Measurements from ENCODE around the gene ZNF181.
"Not testable (repeated sequence)": the region's sequence is repeated elsewhere in the genome, so short reads cannot be mapped to it uniquely, and the experiment has no call there.

The ZNF181 gene

GRCh38 chr19:34733746-34734536, at the start of gene ZNF181:
Gene ZNF181, plus strand, starts transcription at chr19:34734243. Its CDS starts 795 bp downstream, at chr19:34735038.
- Histone ChIP-seq H3K9ac (ENCODE audit: low read length in 2 of 2) (peak within 1 kb of the TSS; percentile 77 to 93), H3K36me3 (ENCODE audit: control insufficient read depth in 2 of 2, insufficient read depth in 2 of 2, low read length in 2 of 2) (peaks cover 20 to 25% of the 10 kb centered on the region in 2 donors), H3K27me3 (ENCODE audit: control insufficient read depth in 1 of 2, insufficient read depth in 2 of 2, low read length in 2 of 2) (no peaks in the 10 kb centered on the region), H3K9me3 (ENCODE audit: control insufficient read depth in 2 of 2, low read length in 2 of 2) (peaks cover 0 to 10% of the 10 kb centered on the region in 2 donors), H3K4me3 (ENCODE audit: low read length in 2 of 2) (peak within 1 kb of the TSS; percentile 93 to 94), H3K4me1 (ENCODE audit: control insufficient read depth, insufficient read depth, low read length) (peaks cover 25% of the 10 kb centered on the region), H3K27ac (ENCODE audit: low read length) (peak within 1 kb of the TSS; percentile 95)

- not testable (repeated sequence) for H3K4me1 ChIP-seq (ENCODE audit: control insufficient read depth, insufficient read depth, low read length); H3K9ac ChIP-seq (ENCODE audit: low read length in 2 of 2); H3K27me3 ChIP-seq (ENCODE audit: control insufficient read depth in 1 of 2, insufficient read depth in 2 of 2, low read length in 2 of 2); H3K4me3 ChIP-seq (ENCODE audit: low read length in 2 of 2); H3K27ac ChIP-seq (ENCODE audit: low read length)
- peaks cover 14 to 41% of the 10 kb centered on the region in 2 donors for H3K9me3 ChIP-seq (ENCODE audit: control insufficient read depth in 2 of 2, low read length in 2 of 2)
- H3K36me3 ChIP-seq (ENCODE audit: control insufficient read depth in 2 of 2, insufficient read depth in 2 of 2, low read length in 2 of 2) = peaks cover 25 to 39% of the 10 kb centered on the region in 2 donors
Measured at GRCh38 chr19:34685266-34685665, 48.8 kb upstream of the ZNF181 start.

GRCh38 chr19:34686455-34686854, 47.6 kb upstream of the ZNF181 start:
- Histone ChIP-seq H3K27ac (ENCODE audit: low read length) (no peak overlapping the region), H3K4me1 (ENCODE audit: control insufficient read depth, insufficient read depth, low read length) (no peaks in the 10 kb centered on the region), H3K4me3 (ENCODE audit: low read length in 2 of 2) (no peak overlapping the region), H3K36me3 (ENCODE audit: control insufficient read depth in 2 of 2, insufficient read depth in 2 of 2, low read length in 2 of 2) (peaks cover 21 to 30% of the 10 kb centered on the region in 2 donors), H3K9me3 (ENCODE audit: control insufficient read depth in 2 of 2, low read length in 2 of 2) (peaks cover 20 to 38% of the 10 kb centered on the region in 2 donors), H3K9ac (ENCODE audit: low read length in 2 of 2) (no peak overlapping the region), H3K27me3 (ENCODE audit: control insufficient read depth in 1 of 2, insufficient read depth in 2 of 2, low read length in 2 of 2) (no peaks in the 10 kb centered on the region)

GRCh38 chr19:34687348-34687747, 46.7 kb upstream of the ZNF181 start:
- Histone ChIP-seq H3K36me3 (ENCODE audit: control insufficient read depth in 2 of 2, insufficient read depth in 2 of 2, low read length in 2 of 2) (peaks cover 15 to 22% of the 10 kb centered on the region in 2 donors), H3K4me3 (ENCODE audit: low read length in 2 of 2) (no peak overlapping the region), H3K9me3 (ENCODE audit: control insufficient read depth in 2 of 2, low read length in 2 of 2) (peaks cover 15 to 30% of the 10 kb centered on the region in 2 donors), H3K27ac (ENCODE audit: low read length) (no peak overlapping the region), H3K9ac (ENCODE audit: low read length in 2 of 2) (no peak overlapping the region), H3K4me1 (ENCODE audit: control insufficient read depth, insufficient read depth, low read length) (no peaks in the 10 kb centered on the region), H3K27me3 (ENCODE audit: control insufficient read depth in 1 of 2, insufficient read depth in 2 of 2, low read length in 2 of 2) (no peaks in the 10 kb centered on the region)

- Histone ChIP-seq H3K36me3 (ENCODE audit: control insufficient read depth in 2 of 2, insufficient read depth in 2 of 2, low read length in 2 of 2) (peaks cover 5 to 11% of the 10 kb centered on the region in 2 donors), H3K27me3 (ENCODE audit: control insufficient read depth in 1 of 2, insufficient read depth in 2 of 2, low read length in 2 of 2) (no peaks in the 10 kb centered on the region), H3K9ac (ENCODE audit: low read length in 2 of 2) (no peak overlapping the region), H3K9me3 (ENCODE audit: control insufficient read depth in 2 of 2, low read length in 2 of 2) (peaks cover 15 to 30% of the 10 kb centered on the region in 2 donors), H3K4me3 (ENCODE audit: low read length in 2 of 2) (no peak overlapping the region), H3K27ac (ENCODE audit: low read length) (no peak overlapping the region), H3K4me1 (ENCODE audit: control insufficient read depth, insufficient read depth, low read length) (no peaks in the 10 kb centered on the region)
Measured at GRCh38 chr19:34688592-34688991, 45.5 kb upstream of the ZNF181 start.

- no peaks in the 10 kb centered on the region for H3K27me3 ChIP-seq (ENCODE audit: control insufficient read depth in 1 of 2, insufficient read depth in 2 of 2, low read length in 2 of 2)
- H3K36me3 ChIP-seq (ENCODE audit: control insufficient read depth in 2 of 2, insufficient read depth in 2 of 2, low read length in 2 of 2) = no peaks in the 10 kb centered on the region
- no peak overlapping the region for H3K27ac ChIP-seq (ENCODE audit: low read length)
- H3K9ac ChIP-seq (ENCODE audit: low read length in 2 of 2) = no peak overlapping the region
- H3K4me1 ChIP-seq (ENCODE audit: control insufficient read depth, insufficient read depth, low read length) = no peaks in the 10 kb centered on the region
- H3K9me3 ChIP-seq (ENCODE audit: control insufficient read depth in 2 of 2, low read length in 2 of 2) = peaks cover 9 to 23% of the 10 kb centered on the region in 2 donors
- no peak overlapping the region for H3K4me3 ChIP-seq (ENCODE audit: low read length in 2 of 2)
Measured at GRCh38 chr19:34690372-34690771, 43.7 kb upstream of the ZNF181 start.

GRCh38 chr19:34692549-34692948, 41.5 kb upstream of the ZNF181 start:
- no peak overlapping the region for H3K9ac ChIP-seq (ENCODE audit: low read length in 2 of 2)
- peaks cover 6 to 10% of the 10 kb centered on the region in 2 donors for H3K9me3 ChIP-seq (ENCODE audit: control insufficient read depth in 2 of 2, low read length in 2 of 2)
- H3K27ac ChIP-seq (ENCODE audit: low read length) = no peak overlapping the region
- H3K4me1 ChIP-seq (ENCODE audit: control insufficient read depth, insufficient read depth, low read length) = no peaks in the 10 kb centered on the region
- H3K36me3 ChIP-seq (ENCODE audit: control insufficient read depth in 2 of 2, insufficient read depth in 2 of 2, low read length in 2 of 2) = no peaks in the 10 kb centered on the region
- H3K4me3 ChIP-seq (ENCODE audit: low read length in 2 of 2) = no peak overlapping the region
- H3K27me3 ChIP-seq (ENCODE audit: control insufficient read depth in 1 of 2, insufficient read depth in 2 of 2, low read length in 2 of 2) = no peaks in the 10 kb centered on the region

GRCh38 chr19:34707661-34708060, 26.4 kb upstream of the ZNF181 start:
- H3K27ac ChIP-seq (ENCODE audit: low read length) = no peak overlapping the region

GRCh38 chr19:34711890-34712289, 22.2 kb upstream of the ZNF181 start:
- H3K4me1 ChIP-seq (ENCODE audit: control insufficient read depth, insufficient read depth, low read length) = no peaks in the 10 kb centered on the region
- no peaks in the 10 kb centered on the region for H3K36me3 ChIP-seq (ENCODE audit: control insufficient read depth in 2 of 2, insufficient read depth in 2 of 2, low read length in 2 of 2)
- H3K4me3 ChIP-seq (ENCODE audit: low read length in 2 of 2) = no peak overlapping the region
- H3K27me3 ChIP-seq (ENCODE audit: control insufficient read depth in 1 of 2, insufficient read depth in 2 of 2, low read length in 2 of 2) = no peaks in the 10 kb centered on the region
- H3K9ac ChIP-seq (ENCODE audit: low read length in 2 of 2) = no peak overlapping the region
- H3K27ac ChIP-seq (ENCODE audit: low read length) = no peak overlapping the region
- H3K9me3 ChIP-seq (ENCODE audit: control insufficient read depth in 2 of 2, low read length in 2 of 2) = peaks cover 0 to 3% of the 10 kb centered on the region in 2 donors

More at GRCh38 chr19:34707661-34708060, 26.4 kb upstream of the ZNF181 start:
- H3K27me3 ChIP-seq (ENCODE audit: control insufficient read depth in 1 of 2, insufficient read depth in 2 of 2, low read length in 2 of 2) = no peaks in the 10 kb centered on the region
- H3K4me3 ChIP-seq (ENCODE audit: low read length in 2 of 2) = no peak overlapping the region
- no peaks in the 10 kb centered on the region for H3K4me1 ChIP-seq (ENCODE audit: control insufficient read depth, insufficient read depth, low read length)
- H3K9me3 ChIP-seq (ENCODE audit: control insufficient read depth in 2 of 2, low read length in 2 of 2) = no peaks in the 10 kb centered on the region
- no peak overlapping the region for H3K9ac ChIP-seq (ENCODE audit: low read length in 2 of 2)
- no peaks in the 10 kb centered on the region for H3K36me3 ChIP-seq (ENCODE audit: control insufficient read depth in 2 of 2, insufficient read depth in 2 of 2, low read length in 2 of 2)

- Histone ChIP-seq H3K4me3 (ENCODE audit: low read length in 2 of 2) (no peak overlapping the region), H3K4me1 (ENCODE audit: control insufficient read depth, insufficient read depth, low read length) (no peaks in the 10 kb centered on the region), H3K36me3 (ENCODE audit: control insufficient read depth in 2 of 2, insufficient read depth in 2 of 2, low read length in 2 of 2) (no peaks in the 10 kb centered on the region), H3K27ac (ENCODE audit: low read length) (no peak overlapping the region), H3K9ac (ENCODE audit: low read length in 2 of 2) (no peak overlapping the region), H3K9me3 (ENCODE audit: control insufficient read depth in 2 of 2, low read length in 2 of 2) (peaks cover 0 to 3% of the 10 kb centered on the region in 2 donors), H3K27me3 (ENCODE audit: control insufficient read depth in 1 of 2, insufficient read depth in 2 of 2, low read length in 2 of 2) (no peaks in the 10 kb centered on the region)
Measured at GRCh38 chr19:34712395-34713261, 21.4 kb upstream of the ZNF181 start.

All from stomach smooth muscle (tissue), 2 donors.